GM12892 (cell line): ENCODE measurements around the gene SLC29A1.
"Not testable (repeated sequence)": the region's sequence is repeated elsewhere in the genome, so short reads cannot be mapped to it uniquely, and the experiment has no call there.

Experiments used
- POLR2A ChIP-seq: IDR thresholded peaks from 2 replicates; pipeline ENCODE4 v1.6.1; 2011; ENCODE audit warnings: low read depth, low read length, control low read depth
- POLR2AphosphoS5 ChIP-seq: IDR thresholded peaks from 2 replicates; pipeline ENCODE4 v1.6.1; 2011; ENCODE audit warnings: low read depth, low read length, control low read depth
- TAF1 ChIP-seq: IDR thresholded peaks from 2 replicates; pipeline ENCODE4 v1.6.1; 2011; ENCODE audit warnings: low read depth, mild to moderate bottlenecking, control low read depth, low read length, borderline replicate concordance

GRCh38 chr6:44231426-44231825 is 8.0 kb downstream of the SLC29A1 start:
- TF ChIP-seq POLR2A, POLR2AphosphoS5, TAF1: not testable (repeated sequence)
